BE2C (cell line): ENCODE data around the gene PDIA3.
A peak's percentile ranks its signal among the peaks of the same experiment; 100 is the strongest.

Experiments used
- DNase-seq: peaks from one replicate; pipeline ENCODE4 v3.0.0-alpha.2; 2020
- H3K27me3 ChIP-seq: fragments of 250-450 bp; sonication (Bioruptor Pico); 2 replicates; pipeline ENCODE4 v1.5.1; 2020; ENCODE audit warnings: mild to moderate bottlenecking
- H3K36me3 ChIP-seq: fragments of 250-450 bp; sonication (Bioruptor Pico); 2 replicates; pipeline ENCODE4 v1.5.1; 2020; ENCODE audit warnings: mild to moderate bottlenecking
- H3K4me1 ChIP-seq: fragments of 250-450 bp; sonication (Bioruptor Pico); 2 replicates; pipeline ENCODE4 v1.5.1; 2020
- H3K4me3 ChIP-seq: 2 replicates; pipeline ENCODE4 v1.5.1; 2011; ENCODE audit warnings: low read depth, low read length
- H3K9me3 ChIP-seq: fragments of 250-450 bp; sonication (Bioruptor Pico); 2 replicates; pipeline ENCODE4 v1.5.1; 2020
- CTCF ChIP-seq: IDR thresholded peaks from 2 replicates; pipeline ENCODE4 v1.5.1; 2012; ENCODE audit warnings: mild to moderate bottlenecking, low read depth, low read length

PDIA3 gene

GRCh38 chr15:43791993-43792760, 45.9 kb downstream of the PDIA3 start, which contains the start of gene SERF2:
Gene SERF2 (plus strand): TSS chr15:43792320. CDS start chr15:43792377, 57 bp downstream.
- DNase-seq, result peak; percentile 100
- Histone ChIP-seq H3K36me3 (peaks cover 35% of the 10 kb centered on the region), H3K4me3 (peak within 1 kb of the TSS; percentile 91), H3K9me3 (no peaks in the 10 kb centered on the region), H3K4me1 (peaks cover 2% of the 10 kb centered on the region; the same call in 1 of the 2 replicates), H3K27me3 (no peaks in the 10 kb centered on the region)
- TF ChIP-seq CTCF, result no peak

DNA sequence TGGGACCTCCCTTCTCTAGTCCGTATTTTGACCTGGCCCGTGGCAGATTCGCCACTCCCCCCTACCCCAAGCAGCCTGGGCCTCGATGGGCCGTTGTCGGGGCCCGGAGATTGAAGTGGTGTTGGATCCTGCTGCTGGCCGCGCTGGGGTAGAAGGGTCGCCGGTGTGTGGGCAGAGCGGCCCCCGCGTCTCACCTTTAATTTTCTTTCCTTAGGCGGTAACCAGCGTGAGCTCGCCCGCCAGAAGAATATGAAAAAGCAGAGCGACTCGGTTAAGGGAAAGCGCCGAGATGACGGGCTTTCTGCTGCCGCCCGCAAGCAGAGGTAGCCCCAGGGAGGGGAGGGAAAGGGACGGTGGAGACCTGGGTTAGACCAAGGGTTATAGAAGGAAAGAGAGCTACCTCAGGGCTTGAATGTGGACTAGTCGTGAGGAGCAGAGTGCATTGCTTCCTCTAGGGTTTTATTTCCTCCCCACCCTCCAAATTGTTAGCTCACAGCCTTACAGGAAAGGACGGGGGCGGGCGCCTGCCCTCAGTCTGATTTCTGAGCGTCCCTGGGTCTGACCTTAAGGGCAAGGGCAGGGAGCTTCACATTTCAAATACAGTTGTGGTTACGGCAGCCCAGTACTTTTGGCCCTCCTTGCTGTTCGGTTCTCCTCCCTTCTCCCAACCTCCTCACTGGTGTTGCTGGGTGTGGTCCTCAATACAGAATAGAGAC, 46.7 kb downstream of the PDIA3 start:
- peaks cover 35% of the 10 kb centered on the region for H3K36me3 ChIP-seq
- TF ChIP-seq CTCF, result no peak
- no peaks in the 10 kb centered on the region for H3K27me3 ChIP-seq
- no peak for DNase-seq
- H3K4me3 ChIP-seq, result peak overlapping the region; percentile 91
- no peaks in the 10 kb centered on the region for H3K9me3 ChIP-seq
- peaks cover 2% of the 10 kb centered on the region; the same call in 1 of the 2 replicates for H3K4me1 ChIP-seq

DNA sequence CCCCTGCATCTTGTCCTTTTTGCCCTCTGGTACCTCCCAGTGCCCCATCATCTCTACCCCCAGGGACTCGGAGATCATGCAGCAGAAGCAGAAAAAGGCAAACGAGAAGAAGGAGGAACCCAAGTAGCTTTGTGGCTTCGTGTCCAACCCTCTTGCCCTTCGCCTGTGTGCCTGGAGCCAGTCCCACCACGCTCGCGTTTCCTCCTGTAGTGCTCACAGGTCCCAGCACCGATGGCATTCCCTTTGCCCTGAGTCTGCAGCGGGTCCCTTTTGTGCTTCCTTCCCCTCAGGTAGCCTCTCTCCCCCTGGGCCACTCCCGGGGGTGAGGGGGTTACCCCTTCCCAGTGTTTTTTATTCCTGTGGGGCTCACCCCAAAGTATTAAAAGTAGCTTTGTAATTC, 47.4 kb downstream of the PDIA3 start:
- H3K4me1 ChIP-seq, result peaks cover 2% of the 10 kb centered on the region; the same call in 1 of the 2 replicates
- TF ChIP-seq CTCF, result no peak
- no peaks in the 10 kb centered on the region for H3K9me3 ChIP-seq
- peaks cover 39% of the 10 kb centered on the region for H3K36me3 ChIP-seq
- peak overlapping the region; percentile 91 for H3K4me3 ChIP-seq
- H3K27me3 ChIP-seq, result no peaks in the 10 kb centered on the region
- no peak for DNase-seq

- no peak overlapping the region for H3K4me3 ChIP-seq
- H3K9me3 ChIP-seq, result no peaks in the 10 kb centered on the region
- H3K36me3 ChIP-seq, result peaks cover 47% of the 10 kb centered on the region
- peak; percentile 28 for DNase-seq
- peaks cover 2% of the 10 kb centered on the region; the same call in 1 of the 2 replicates for H3K4me1 ChIP-seq
- H3K27me3 ChIP-seq, result no peaks in the 10 kb centered on the region
- no peak for TF ChIP-seq CTCF
These were observed 48.2 kb downstream of the PDIA3 start for GRCh38 chr15:43794269-43795037.

- peaks cover 55% of the 10 kb centered on the region for H3K36me3 ChIP-seq
- no peak overlapping the region for H3K4me3 ChIP-seq
- no peak for DNase-seq
- no peak for TF ChIP-seq CTCF
- no peaks in the 10 kb centered on the region for H3K9me3 ChIP-seq
- H3K27me3 ChIP-seq, result no peaks in the 10 kb centered on the region
- H3K4me1 ChIP-seq, result peaks cover 9% of the 10 kb centered on the region
These were observed 49.0 kb downstream of the PDIA3 start for GRCh38 chr15:43795197-43795596.
